GM19351 (cell line): Measurements from ENCODE around the gene OTUD1.

Source experiments
- ATAC-seq: cut with Tn5 transposase; IDR thresholded peaks from one replicate; pipeline ENCODE4 v1.9.1; 2021; ENCODE audit warnings: mild to moderate bottlenecking, moderate library complexity; ENCODE audit not compliant: unreplicated experiment

OTUD1 gene

GRCh38 chr10:23459308-23459939, 20.5 kb downstream of the OTUD1 start:
- no peak for ATAC-seq

- no peak for ATAC-seq
These were observed 22.7 kb downstream of the OTUD1 start for GRCh38 chr10:23461557-23461956.

DNA sequence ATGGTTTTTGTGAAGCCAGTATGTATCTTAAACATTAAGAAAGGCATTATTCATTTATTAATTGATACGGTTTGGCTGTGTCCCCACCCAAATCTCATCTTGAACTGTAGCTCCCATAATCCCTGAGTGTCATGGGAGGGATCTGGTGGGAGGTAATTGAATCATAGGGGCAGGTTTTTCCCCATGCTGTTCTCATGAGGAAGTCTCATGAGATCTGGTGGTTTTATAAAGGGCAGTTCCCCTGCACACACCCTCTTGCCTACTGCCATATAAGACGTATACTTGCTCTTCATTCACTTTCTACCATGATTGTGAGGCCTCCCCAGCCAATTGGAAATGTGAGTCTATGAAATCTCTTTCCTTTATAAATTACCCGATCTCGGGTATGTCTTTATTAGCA, 28.1 kb downstream of the OTUD1 start:
- no peak for ATAC-seq

GRCh38 chr10:23467548-23467947, 28.7 kb downstream of the OTUD1 start:
- no peak for ATAC-seq

GRCh38 chr10:23469596-23470237, 30.8 kb downstream of the OTUD1 start:
- no peak for ATAC-seq

- ATAC-seq: no peak
These were observed 33.3 kb downstream of the OTUD1 start for GRCh38 chr10:23472181-23472580.

GRCh38 chr10:23474081-23474480, 35.2 kb downstream of the OTUD1 start:
- no peak for ATAC-seq

DNA sequence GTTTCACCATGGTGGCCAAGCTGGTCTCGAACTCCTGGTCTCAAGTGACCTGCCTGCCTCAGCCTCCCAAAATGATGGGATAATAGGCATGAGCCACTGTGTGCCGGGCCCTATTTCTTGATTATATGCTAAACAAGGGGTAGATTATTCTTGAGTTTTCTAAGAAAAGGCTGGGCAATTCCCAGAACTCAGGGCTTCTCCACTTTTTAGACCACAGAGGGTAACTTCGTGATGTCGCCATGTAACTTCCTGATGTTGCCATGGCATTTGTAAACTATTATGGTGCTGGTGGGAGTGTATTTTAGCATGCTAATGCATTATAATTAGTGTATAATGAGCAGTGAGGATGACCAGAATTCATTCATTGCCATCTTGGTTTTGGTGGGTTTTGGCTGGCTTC, 35.8 kb downstream of the OTUD1 start:
- ATAC-seq: no peak

DNA sequence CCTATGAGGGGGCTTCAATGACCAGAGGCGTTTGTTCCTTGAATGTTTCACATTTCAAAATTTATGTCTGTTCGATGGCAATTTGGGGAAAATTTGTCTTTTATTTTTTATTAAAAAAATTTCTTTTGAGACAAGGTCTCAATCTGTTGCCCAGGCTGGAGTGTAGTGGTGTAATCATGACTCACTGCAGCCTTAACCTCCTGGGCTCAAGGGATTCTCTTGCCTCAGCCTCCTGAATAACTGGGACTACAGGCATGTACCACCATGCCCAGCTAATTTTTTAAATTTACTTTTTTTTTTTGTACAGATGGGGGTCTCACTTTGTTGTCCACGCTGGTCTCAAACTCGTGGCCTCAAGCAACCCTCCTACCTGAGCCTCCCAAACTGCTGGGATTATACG, 39.7 kb downstream of the OTUD1 start:
- no peak for ATAC-seq

DNA sequence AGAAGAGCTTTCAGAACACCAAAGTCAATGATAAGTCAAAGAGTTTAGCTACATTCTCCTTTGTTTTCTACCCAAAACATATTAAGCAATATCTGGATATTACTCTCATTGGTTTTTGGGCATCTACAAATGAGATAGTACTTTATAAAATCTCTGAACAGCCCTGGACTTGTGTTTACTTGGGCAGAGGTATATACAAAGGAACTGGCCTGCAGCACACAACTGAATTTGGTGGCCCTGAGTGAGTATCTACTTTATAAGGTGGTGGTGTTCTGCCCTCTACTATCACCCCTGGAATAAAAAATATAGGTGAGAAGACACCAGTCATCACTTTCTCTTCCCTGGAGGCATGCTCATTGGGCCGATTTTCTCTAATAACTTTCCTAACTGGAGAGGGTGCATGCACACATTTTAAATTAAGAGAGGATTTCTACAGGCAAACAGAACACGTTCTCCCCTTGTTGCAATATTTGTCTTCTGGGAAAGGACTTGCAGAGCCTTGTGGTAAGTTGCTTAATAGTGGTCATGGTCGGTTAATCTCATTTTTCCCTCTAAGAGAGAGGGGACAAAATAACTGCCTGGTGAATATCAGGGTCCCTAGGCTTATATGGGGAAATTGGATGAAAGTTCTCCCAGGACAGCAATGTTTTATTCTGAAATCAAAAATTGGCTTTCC, 41.1 kb downstream of the OTUD1 start:
- no peak for ATAC-seq

DNA sequence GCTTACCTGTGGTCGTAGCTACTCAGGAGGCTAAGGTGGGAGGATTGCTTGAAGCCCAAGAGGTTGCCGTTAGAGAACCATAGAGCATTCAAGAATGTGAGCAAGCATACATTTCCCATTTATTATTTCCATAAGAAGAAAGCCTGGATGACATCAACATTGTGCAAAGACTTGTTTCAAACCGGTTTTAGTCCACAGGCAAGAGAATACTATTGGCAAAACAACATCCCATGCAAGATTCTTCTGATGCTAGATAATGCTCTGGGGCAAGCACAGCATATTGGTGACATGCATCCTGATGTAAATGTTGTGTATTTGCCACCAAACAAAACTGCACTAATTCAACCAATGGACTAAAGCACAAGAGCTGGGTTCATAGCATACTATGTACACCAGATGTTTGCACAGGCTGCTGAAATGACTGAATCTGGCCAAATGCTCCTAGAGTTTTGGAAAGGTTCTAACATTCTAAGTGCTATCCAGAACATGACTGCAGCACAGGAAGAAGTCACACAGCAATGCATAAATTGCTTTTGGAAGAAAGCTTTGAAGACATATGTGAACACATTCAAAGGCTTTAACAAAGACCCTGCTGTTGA, 42.6 kb downstream of the OTUD1 start:
- no peak for ATAC-seq

GRCh38 chr10:23490115-23490514, 51.2 kb downstream of the OTUD1 start:
- ATAC-seq: no peak
